GM23338 (cell line): Measurements from ENCODE around the gene PPP2R2D. TPM values are rescaled to one million over a fixed set of nuclear protein-coding genes. Genes with fewer than 3 reads are reported as not detected.

Experiments
- ATAC-seq: fragments of 200-7000 bp; cut with Tn5 transposase; 3 replicates; pipeline ENCODE4 v1.9.1; 2020
- DNase-seq: peaks from one replicate; pipeline ENCODE4 v3.0.0-alpha.2; 2015; ENCODE audit warnings: low spot score
- H2AFZ ChIP-seq: fragments of 200-600 bp; sonication (generic); 2 replicates; pipeline ENCODE4 v1.8.0; 2016; ENCODE audit warnings: antibody characterized with exemption, mild to moderate bottlenecking, moderate library complexity
- H3F3A ChIP-seq: fragments of 200-600 bp; sonication (generic); replicated peaks from 2 replicates; pipeline ENCODE4 v1.8.0; 2017; ENCODE audit warnings: antibody characterized with exemption, mixed run types, low read depth
- H3K27ac ChIP-seq: fragments of 200-600 bp; sonication (generic); 2 replicates; pipeline ENCODE4 v1.6.1; 2016; ENCODE audit warnings: low read depth
- H3K27me3 ChIP-seq: fragments of 200-600 bp; sonication (generic); 2 replicates; pipeline ENCODE4 v1.8.0; 2016; ENCODE audit warnings: mild to moderate bottlenecking, mixed run types, moderate library complexity; ENCODE audit not compliant: insufficient read depth
- H3K36me3 ChIP-seq: fragments of 200-600 bp; sonication (generic); 2 replicates; pipeline ENCODE4 v1.8.0; 2016; ENCODE audit warnings: mild to moderate bottlenecking; ENCODE audit not compliant: insufficient read depth
- H3K4me1 ChIP-seq: fragments of 200-600 bp; sonication (generic); 2 replicates; pipeline ENCODE4 v1.8.0; 2016; ENCODE audit warnings: mild to moderate bottlenecking, moderate library complexity; ENCODE audit not compliant: insufficient read depth
- H3K4me2 ChIP-seq: fragments of 200-600 bp; sonication (generic); 2 replicates; pipeline ENCODE4 v1.7.1; 2017; ENCODE audit warnings: mixed run types
- H3K4me3 ChIP-seq: fragments of 200-600 bp; sonication (generic); 2 replicates; pipeline ENCODE4 v1.6.1; 2016; ENCODE audit warnings: mixed run types
- H3K79me2 ChIP-seq: fragments of 200-600 bp; sonication (generic); replicated peaks from 2 replicates; pipeline ENCODE4 v1.8.0; 2017; ENCODE audit warnings: mild to moderate bottlenecking; ENCODE audit not compliant: insufficient read depth
- H3K9me2 ChIP-seq: fragments of 200-600 bp; sonication (generic); 2 replicates; pipeline ENCODE4 v1.8.0; 2017; ENCODE audit not compliant: insufficient read depth
- H4K20me1 ChIP-seq: fragments of 200-600 bp; sonication (generic); replicated peaks from 2 replicates; pipeline ENCODE4 v1.8.0; 2017; ENCODE audit warnings: mild to moderate bottlenecking; ENCODE audit not compliant: insufficient read depth
- H3K27ac Mint-ChIP-seq: 2 replicates; pipeline ENCODE4 v1.8.0; 2020; ENCODE audit warnings: inconsistent platforms, mild to moderate bottlenecking, moderate library complexity, mixed read lengths
- H3K27me3 Mint-ChIP-seq: 3 replicates; pipeline ENCODE4 v1.8.0; 2022; ENCODE audit warnings: low read depth, mild to moderate bottlenecking, moderate library complexity, mixed read lengths, inconsistent platforms; ENCODE audit not compliant: insufficient read depth, poor library complexity
- H3K36me3 Mint-ChIP-seq: 3 replicates; pipeline ENCODE4 v1.8.0; 2021; ENCODE audit warnings: low read depth, mild to moderate bottlenecking, inconsistent platforms, moderate library complexity, mixed read lengths
- H3K4me1 Mint-ChIP-seq: 3 replicates; pipeline ENCODE4 v1.8.0; 2020; ENCODE audit warnings: mild to moderate bottlenecking, inconsistent platforms, mixed read lengths
- H3K4me3 Mint-ChIP-seq: 3 replicates; pipeline ENCODE4 v1.8.0; 2021; ENCODE audit warnings: moderate library complexity, mild to moderate bottlenecking, inconsistent platforms, mixed read lengths
- H3K9me3 Mint-ChIP-seq: 3 replicates; pipeline ENCODE4 v1.8.0; 2020; ENCODE audit warnings: moderate library complexity, mild to moderate bottlenecking, inconsistent platforms, mixed read lengths
- CREB1 ChIP-seq: fragments of 250-450 bp; sonication (Bioruptor Pico); IDR thresholded peaks from 2 replicates; pipeline ENCODE4 v1.5.0; 2020; ENCODE audit warnings: low read depth, mild to moderate bottlenecking, moderate library complexity
- ETS1 ChIP-seq: IDR thresholded peaks from 2 replicates; pipeline ENCODE4 v1.6.1; 2016; ENCODE audit warnings: antibody characterized with exemption
- ZNF114 ChIP-seq: fragments of 250-450 bp; sonication (Bioruptor Pico); IDR thresholded peaks from 2 replicates; pipeline ENCODE4 v1.5.0; 2020; ENCODE audit warnings: mild to moderate bottlenecking, moderate library complexity
- ZNF462 ChIP-seq: fragments of 250-450 bp; sonication (Bioruptor Pico); IDR thresholded peaks from 2 replicates; pipeline ENCODE4 v1.5.0; 2020; ENCODE audit warnings: mild to moderate bottlenecking, moderate library complexity
- polyA plus RNA-seq: library from polyadenylated mRNA; unstranded; fragments of >200 nt; fragmentation: Nextera tagmentation; extraction: Ambion mirVana; gene quantifications from 2 replicates; pipeline ENCODE4 v1.2.1, GENCODE V29; 2016
- total RNA-seq: library from RNA; depleted of rRNA; stranded (reverse); fragments of >200 nt; shearing (Covaris generic); gene quantifications from 2 replicates; pipeline ENCODE4 v1.2.3, GENCODE V29; 2014

The PPP2R2D gene
- total and polyA plus RNA-seq, 2 experiments from 2014 or later = 28.8 to 33.7 TPM

DNA sequence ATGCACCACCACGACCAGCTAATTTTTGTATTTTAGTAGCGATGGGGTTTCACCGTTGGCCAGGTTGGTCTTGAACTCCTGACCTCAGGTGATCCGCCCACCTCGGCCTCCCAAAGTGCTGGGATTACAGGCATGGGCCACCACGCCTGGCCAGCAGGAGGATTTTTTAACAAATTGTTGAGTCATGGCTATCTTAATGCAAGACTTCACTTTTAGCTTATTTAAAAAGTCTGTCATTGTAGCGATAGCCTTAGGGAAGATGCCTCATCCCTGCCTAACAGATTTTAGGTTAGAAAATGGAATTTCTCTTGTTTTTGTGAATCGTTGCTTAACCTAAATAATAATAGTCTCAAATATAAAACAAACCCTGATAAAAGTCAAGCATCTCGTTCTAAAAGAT lies 35.5 kb downstream of the PPP2R2D start:
- H3K36me3 ChIP-seq = peaks cover 21% of the 10 kb centered on the region
- H3K27ac ChIP-seq = no peak overlapping the region
- peaks cover 52% of the 10 kb centered on the region for H4K20me1 ChIP-seq
- ATAC-seq (no peak), DNase-seq (no peak)
- Mint-ChIP-seq H3K4me3 (no peak overlapping the region), H3K4me1 (peaks cover 11% of the 10 kb centered on the region; the same call in 2 of the 3 replicates), H3K27me3 (peaks cover 5% of the 10 kb centered on the region), H3K27ac (no peak overlapping the region), H3K36me3 (peaks cover 46% of the 10 kb centered on the region), H3K9me3 (no peaks in the 10 kb centered on the region; the same call in 1 of the 3 replicates)
- H2AFZ ChIP-seq = no peak overlapping the region
- no peak overlapping the region for H3K4me3 ChIP-seq
- TF ChIP-seq ZNF462 = no peak
- TF ChIP-seq ZNF114 (CRISPR knock-in tag) = no peak
- TF ChIP-seq ETS1 = no peak
- no peak overlapping the region for H3K4me2 ChIP-seq
- H3F3A ChIP-seq = 0 out of 2 replicates have a peak, but pooled peaks cover 4% of the 10 kb centered on the region
- H3K79me2 ChIP-seq = peaks cover 72% of the 10 kb centered on the region
- H3K4me1 ChIP-seq = peaks cover 6% of the 10 kb centered on the region; the same call in 1 of the 2 replicates
- H3K9me2 ChIP-seq = no peaks in the 10 kb centered on the region
- no peaks in the 10 kb centered on the region for H3K27me3 ChIP-seq

DNA sequence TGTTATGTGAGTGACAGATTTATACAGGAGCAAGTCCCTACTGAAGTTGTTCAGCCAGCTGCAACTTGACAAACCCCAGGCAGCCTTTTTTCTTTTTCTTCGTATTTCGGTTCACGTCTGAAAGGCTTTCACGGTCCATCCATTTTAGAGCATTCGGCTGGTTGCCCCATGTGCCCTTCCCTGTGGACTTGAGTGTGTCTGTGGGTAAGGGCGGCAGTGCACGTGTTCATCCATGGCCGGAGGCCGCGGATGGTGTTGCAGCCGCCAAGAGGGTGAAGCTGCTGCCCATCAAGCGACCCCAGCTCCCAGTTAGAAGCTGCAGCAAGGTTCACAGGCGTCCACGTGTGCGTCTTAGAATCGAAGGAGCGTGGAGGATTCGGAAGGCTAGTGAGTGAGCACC lies 35.9 kb downstream of the PPP2R2D start:
- H3K4me1 Mint-ChIP-seq = peaks cover 9% of the 10 kb centered on the region; the same call in 2 of the 3 replicates
- H4K20me1 ChIP-seq = peaks cover 48% of the 10 kb centered on the region

More for the DNA sequence above, 35.9 kb downstream of the PPP2R2D start:
- H3K27me3 Mint-ChIP-seq = peaks cover 5% of the 10 kb centered on the region
- TF ChIP-seq CREB1 (CRISPR knock-in tag) = no peak
- Histone ChIP-seq H3K27me3 (no peaks in the 10 kb centered on the region), H3K36me3 (peaks cover 22% of the 10 kb centered on the region), H3K4me2 (no peak overlapping the region), H2AFZ (no peak overlapping the region), H3K9me2 (no peaks in the 10 kb centered on the region), H3K27ac (no peak overlapping the region), H3K4me1 (peaks cover 6% of the 10 kb centered on the region; the same call in 1 of the 2 replicates), H3K4me3 (no peak overlapping the region), H3F3A (0 out of 2 replicates have a peak, but pooled peaks cover 4% of the 10 kb centered on the region), H3K79me2 (peaks cover 68% of the 10 kb centered on the region)
- ATAC-seq (no peak), DNase-seq (no peak)
- peaks cover 50% of the 10 kb centered on the region for H3K36me3 Mint-ChIP-seq
- H3K9me3 Mint-ChIP-seq = no peaks in the 10 kb centered on the region; the same call in 2 of the 3 replicates
- H3K4me3 Mint-ChIP-seq = no peak overlapping the region
- no peak overlapping the region; the same call in 1 of the 2 replicates for H3K27ac Mint-ChIP-seq
